Activated T-helper 17 cell treated with anti-CD3 and anti-CD28 coated beads, Interleukin-2, amount 50 U/mL, for 72 hours (primary cell): ENCODE data around the gene PHOSPHO2. TPM values are rescaled to one million over a fixed set of nuclear protein-coding genes. Genes with fewer than 3 reads are reported as not detected.

Source experiments
- ATAC-seq: fragments of 150-1000 bp; cut with Tn5 transposase; replicated peaks from 2 replicates; pipeline ENCODE4 v1.10.0; 2021; ENCODE audit warnings: mild to moderate bottlenecking, moderate library complexity
- H3K27ac Mint-ChIP-seq: one replicate; pipeline ENCODE4 v1.8.0; 2022; ENCODE audit warnings: mixed read lengths
- H3K27me3 Mint-ChIP-seq: one replicate; pipeline ENCODE4 v1.8.0; 2022; ENCODE audit warnings: mixed read lengths
- H3K36me3 Mint-ChIP-seq: one replicate; pipeline ENCODE4 v1.8.0; 2022; ENCODE audit warnings: low read depth, mild to moderate bottlenecking, mixed read lengths
- H3K4me1 Mint-ChIP-seq: one replicate; pipeline ENCODE4 v1.8.0; 2022; ENCODE audit warnings: mixed read lengths
- H3K4me3 Mint-ChIP-seq: one replicate; pipeline ENCODE4 v1.8.0; 2022; ENCODE audit warnings: mild to moderate bottlenecking, mixed read lengths
- H3K9me3 Mint-ChIP-seq: one replicate; pipeline ENCODE4 v1.8.0; 2022; ENCODE audit warnings: mixed read lengths
- total RNA-seq, 2 donors: library from RNA; stranded (reverse); gene quantifications; one replicate each; pipeline ENCODE4 v1.2.3, GENCODE V29; 2022

The PHOSPHO2 gene
- 1 to 10 TPM; 2.9 to 4.3 TPM for total RNA-seq

GRCh38 chr2:169694113-169694893 lies at the start of gene PHOSPHO2, which contains the start of gene CFAP210:
TSS of gene PHOSPHO2 (plus strand) at chr2:169694469. CDS start at chr2:169700972, 6,503 bp downstream.
TSS of gene CFAP210 (minus strand) at chr2:169694405. CDS start at chr2:169694327, 78 bp downstream.
- H3K36me3 Mint-ChIP-seq: peaks cover 8% of the 10 kb centered on the region
- H3K4me3 Mint-ChIP-seq: peak within 1 kb of the TSS; percentile 90
- H3K4me1 Mint-ChIP-seq: peaks cover 8% of the 10 kb centered on the region
- ATAC-seq: peak; percentile 99
- no peaks in the 10 kb centered on the region for H3K27me3 Mint-ChIP-seq
- no peaks in the 10 kb centered on the region for H3K9me3 Mint-ChIP-seq
- H3K27ac Mint-ChIP-seq: peak within 1 kb of the TSS; percentile 97

- no peaks in the 10 kb centered on the region for H3K4me1 Mint-ChIP-seq
- ATAC-seq: no peak
- peaks cover 10% of the 10 kb centered on the region for H3K27me3 Mint-ChIP-seq
- no peaks in the 10 kb centered on the region for H3K36me3 Mint-ChIP-seq
- H3K4me3 Mint-ChIP-seq: no peak overlapping the region
- no peaks in the 10 kb centered on the region for H3K9me3 Mint-ChIP-seq
- H3K27ac Mint-ChIP-seq: no peak overlapping the region
These were observed 46.8 kb upstream of the PHOSPHO2 start for GRCh38 chr2:169647496-169647895.

- Mint-ChIP-seq H3K27ac (no peak overlapping the region), H3K36me3 (no peaks in the 10 kb centered on the region), H3K4me3 (no peak overlapping the region), H3K4me1 (no peaks in the 10 kb centered on the region), H3K27me3 (peaks cover 14% of the 10 kb centered on the region), H3K9me3 (no peaks in the 10 kb centered on the region)
- ATAC-seq: no peak
These were observed 45.0 kb upstream of the PHOSPHO2 start for GRCh38 chr2:169649278-169649677.

GRCh38 chr2:169653636-169654035 lies 40.6 kb upstream of the PHOSPHO2 start:
- H3K9me3 Mint-ChIP-seq: no peaks in the 10 kb centered on the region
- no peaks in the 10 kb centered on the region for H3K36me3 Mint-ChIP-seq
- ATAC-seq: peak; percentile 71
- H3K4me3 Mint-ChIP-seq: no peak overlapping the region
- H3K27ac Mint-ChIP-seq: no peak overlapping the region
- H3K27me3 Mint-ChIP-seq: peaks cover 19% of the 10 kb centered on the region
- H3K4me1 Mint-ChIP-seq: peaks cover 4% of the 10 kb centered on the region

- Mint-ChIP-seq H3K4me3 (no peak overlapping the region), H3K9me3 (no peaks in the 10 kb centered on the region), H3K4me1 (peaks cover 4% of the 10 kb centered on the region), H3K27ac (no peak overlapping the region), H3K27me3 (peaks cover 19% of the 10 kb centered on the region), H3K36me3 (no peaks in the 10 kb centered on the region)
- no peak for ATAC-seq
These were observed 38.1 kb upstream of the PHOSPHO2 start for GRCh38 chr2:169656164-169656563.

GRCh38 chr2:169658877-169659276 lies 35.4 kb upstream of the PHOSPHO2 start:
- Mint-ChIP-seq H3K4me3 (no peak overlapping the region), H3K27me3 (peaks cover 15% of the 10 kb centered on the region), H3K4me1 (peaks cover 4% of the 10 kb centered on the region), H3K9me3 (no peaks in the 10 kb centered on the region), H3K36me3 (no peaks in the 10 kb centered on the region), H3K27ac (no peak overlapping the region)
- no peak for ATAC-seq

GRCh38 chr2:169659320-169659719 lies 34.9 kb upstream of the PHOSPHO2 start:
- Mint-ChIP-seq H3K27ac (no peak overlapping the region), H3K9me3 (no peaks in the 10 kb centered on the region), H3K27me3 (peaks cover 15% of the 10 kb centered on the region), H3K4me3 (no peak overlapping the region), H3K4me1 (peaks cover 4% of the 10 kb centered on the region), H3K36me3 (no peaks in the 10 kb centered on the region)
- ATAC-seq: no peak

- Mint-ChIP-seq H3K27me3 (peaks cover 11% of the 10 kb centered on the region), H3K9me3 (no peaks in the 10 kb centered on the region), H3K4me1 (no peaks in the 10 kb centered on the region), H3K27ac (no peak overlapping the region), H3K36me3 (no peaks in the 10 kb centered on the region), H3K4me3 (no peak overlapping the region)
- no peak for ATAC-seq
These were observed 33.0 kb upstream of the PHOSPHO2 start for GRCh38 chr2:169661265-169661664.

- H3K27me3 Mint-ChIP-seq: peaks cover 13% of the 10 kb centered on the region
- no peaks in the 10 kb centered on the region for H3K4me1 Mint-ChIP-seq
- H3K36me3 Mint-ChIP-seq: no peaks in the 10 kb centered on the region
- no peak overlapping the region for H3K4me3 Mint-ChIP-seq
- no peak for ATAC-seq
- no peak overlapping the region for H3K27ac Mint-ChIP-seq
- H3K9me3 Mint-ChIP-seq: no peaks in the 10 kb centered on the region
These were observed 31.5 kb upstream of the PHOSPHO2 start for GRCh38 chr2:169662744-169663143.

GRCh38 chr2:169663247-169663646 lies 31.0 kb upstream of the PHOSPHO2 start:
- no peak overlapping the region for H3K27ac Mint-ChIP-seq
- H3K9me3 Mint-ChIP-seq: no peaks in the 10 kb centered on the region
- H3K27me3 Mint-ChIP-seq: peaks cover 13% of the 10 kb centered on the region
- H3K36me3 Mint-ChIP-seq: no peaks in the 10 kb centered on the region
- no peak overlapping the region for H3K4me3 Mint-ChIP-seq
- H3K4me1 Mint-ChIP-seq: no peaks in the 10 kb centered on the region
- no peak for ATAC-seq

- H3K27ac Mint-ChIP-seq: no peak overlapping the region
- no peaks in the 10 kb centered on the region for H3K9me3 Mint-ChIP-seq
- H3K4me1 Mint-ChIP-seq: no peaks in the 10 kb centered on the region
- H3K27me3 Mint-ChIP-seq: peaks cover 13% of the 10 kb centered on the region
- no peaks in the 10 kb centered on the region for H3K36me3 Mint-ChIP-seq
- no peak overlapping the region for H3K4me3 Mint-ChIP-seq
- no peak for ATAC-seq
These were observed 29.7 kb upstream of the PHOSPHO2 start for GRCh38 chr2:169664600-169664977.

GRCh38 chr2:169664978-169665930 lies 29.0 kb upstream of the PHOSPHO2 start:
- Mint-ChIP-seq H3K9me3 (no peaks in the 10 kb centered on the region), H3K27me3 (peaks cover 12% of the 10 kb centered on the region), H3K4me1 (no peaks in the 10 kb centered on the region), H3K36me3 (no peaks in the 10 kb centered on the region), H3K4me3 (no peak overlapping the region), H3K27ac (no peak overlapping the region)
- no peak for ATAC-seq

GRCh38 chr2:169667583-169667982 lies 26.7 kb upstream of the PHOSPHO2 start:
- Mint-ChIP-seq H3K27me3 (peaks cover 3% of the 10 kb centered on the region), H3K4me3 (no peak overlapping the region), H3K4me1 (no peaks in the 10 kb centered on the region), H3K9me3 (no peaks in the 10 kb centered on the region), H3K36me3 (no peaks in the 10 kb centered on the region), H3K27ac (no peak overlapping the region)
- no peak for ATAC-seq

- H3K27me3 Mint-ChIP-seq: peaks cover 3% of the 10 kb centered on the region
- ATAC-seq: peak; percentile 44
These were observed 24.0 kb upstream of the PHOSPHO2 start for GRCh38 chr2:169670215-169670651.

More at GRCh38 chr2:169670215-169670651, 24.0 kb upstream of the PHOSPHO2 start:
- Mint-ChIP-seq H3K27ac (no peak overlapping the region), H3K9me3 (no peaks in the 10 kb centered on the region), H3K4me3 (no peak overlapping the region), H3K4me1 (no peaks in the 10 kb centered on the region), H3K36me3 (no peaks in the 10 kb centered on the region)
